ENCODE measurements around the gene OTOGL. TPM values are rescaled to one million over a fixed set of nuclear protein-coding genes. Genes with fewer than 3 reads are reported as not detected.
A peak's percentile ranks its signal among the peaks of the same experiment; 100 is the strongest.

The OTOGL gene
- polyA plus RNA-seq, 1 donor from 2014 or later, result 0.33 TPM

DNA sequence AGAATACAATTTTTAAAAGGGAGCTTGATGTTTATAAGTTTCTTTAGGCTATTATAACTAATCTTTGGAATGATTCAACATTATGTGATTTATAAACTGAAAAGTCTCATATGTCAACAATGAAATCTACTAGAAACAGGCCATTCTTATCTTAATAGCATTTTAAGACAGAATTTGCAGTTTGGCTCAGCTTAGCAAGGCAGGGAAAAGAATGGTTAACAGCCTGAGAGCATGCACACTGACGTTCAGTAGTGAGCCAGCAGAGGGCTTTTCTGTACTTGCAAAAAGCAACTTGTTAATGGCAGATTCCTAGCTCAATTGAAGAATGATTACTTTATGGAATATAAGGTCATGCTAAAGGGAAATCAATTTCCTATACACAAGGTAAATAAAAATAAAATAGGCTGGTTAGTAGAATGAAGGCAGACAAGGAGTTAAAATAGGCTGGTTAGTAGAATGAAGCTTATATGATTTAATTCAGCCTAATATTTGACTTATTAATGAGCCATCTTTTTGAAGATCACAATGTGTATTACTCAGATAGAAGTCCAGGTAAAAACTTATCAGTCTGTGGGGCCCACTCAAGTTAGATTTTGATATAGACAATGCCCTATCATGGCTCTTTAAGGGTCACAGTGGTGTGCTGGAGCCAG lies 95.9 kb downstream of the OTOGL start:
- Histone ChIP-seq H3K27me3 (ENCODE audit: insufficient read depth, low read depth, low read length) (no peaks in the 10 kb centered on the region), H3K9me3 (ENCODE audit: low read length) (no peaks in the 10 kb centered on the region), H3K4me3 (ENCODE audit: low read length) (no peak overlapping the region), H3K27ac (ENCODE audit: low read length) (no peak overlapping the region), H3K9ac (ENCODE audit: low read length) (no peak overlapping the region), H3K79me2 (replicated peaks; ENCODE audit: insufficient read depth, low read length) (no peaks in the 10 kb centered on the region), H3F3A (ENCODE audit: insufficient read depth, low read length, poor library complexity, severe bottlenecking) (no peaks in the 10 kb centered on the region), H2AFZ (ENCODE audit: low read depth, low read length) (no peak overlapping the region), H3K36me3 (ENCODE audit: insufficient read depth, low read length) (no peaks in the 10 kb centered on the region), H3K9me2 (ENCODE audit: insufficient read depth, low read length) (no peaks in the 10 kb centered on the region), H3K4me2 (ENCODE audit: low read length) (no peak overlapping the region), H4K20me1 (ENCODE audit: insufficient read depth) (no peaks in the 10 kb centered on the region)
- TF ChIP-seq TAF1 (IDR thresholded peaks at IDR 0.05; ENCODE audit: low read depth) (no peak), CTCF (IDR thresholded peaks at IDR 0.05; ENCODE audit: poor library complexity, severe bottlenecking) (peak; percentile 75), POLR2AphosphoS5 (IDR thresholded peaks at IDR 0.05) (no peak), RAD21 (conservative IDR thresholded peaks at IDR 0.05) (peak; percentile 72), SMC3 (conservative IDR thresholded peaks at IDR 0.05; ENCODE audit: poor library complexity) (peak; percentile 86), EP300 (conservative IDR thresholded peaks at IDR 0.05; ENCODE audit: poor library complexity, severe bottlenecking) (no peak), EZH2 (IDR thresholded peaks at IDR 0.05; ENCODE audit: borderline replicate concordance, insufficient read depth, low read length, poor library complexity, severe bottlenecking) (no peak), REST (IDR thresholded peaks at IDR 0.05; ENCODE audit: borderline replicate concordance) (no peak), MXI1 (conservative IDR thresholded peaks at IDR 0.05; ENCODE audit: poor library complexity, severe bottlenecking) (no peak)

- Histone ChIP-seq H3K9me2 (ENCODE audit: insufficient read depth, low read length) (no peaks in the 10 kb centered on the region), H3K4me2 (ENCODE audit: low read length) (no peak overlapping the region), H3F3A (ENCODE audit: insufficient read depth, low read length, poor library complexity, severe bottlenecking) (no peaks in the 10 kb centered on the region), H3K9me3 (ENCODE audit: low read length) (no peaks in the 10 kb centered on the region), H3K27ac (ENCODE audit: low read length) (no peak overlapping the region), H3K4me3 (ENCODE audit: low read length) (no peak overlapping the region), H3K79me2 (replicated peaks; ENCODE audit: insufficient read depth, low read length) (no peaks in the 10 kb centered on the region), H4K20me1 (ENCODE audit: insufficient read depth) (no peaks in the 10 kb centered on the region), H3K36me3 (ENCODE audit: insufficient read depth, low read length) (no peaks in the 10 kb centered on the region), H2AFZ (ENCODE audit: low read depth, low read length) (no peak overlapping the region), H3K27me3 (ENCODE audit: insufficient read depth, low read depth, low read length) (no peaks in the 10 kb centered on the region), H3K9ac (ENCODE audit: low read length) (no peak overlapping the region)
- no peak for TF ChIP-seq TAF1 (IDR thresholded peaks at IDR 0.05; ENCODE audit: low read depth)
- TF ChIP-seq CTCF (IDR thresholded peaks at IDR 0.05; ENCODE audit: poor library complexity, severe bottlenecking), result no peak
- TF ChIP-seq REST (IDR thresholded peaks at IDR 0.05; ENCODE audit: borderline replicate concordance), result no peak
- no peak for TF ChIP-seq SMC3 (conservative IDR thresholded peaks at IDR 0.05; ENCODE audit: poor library complexity)
Measured at GRCh38 chr12:80195737-80196136, 96.4 kb downstream of the OTOGL start.

Measured in neural cell (in vitro differentiated cells).